Measurements from ENCODE around the gene TMEM178B.

- TF ChIP-seq POLR2A (IDR thresholded peaks at IDR 0.05; ENCODE audit: low read length) = no peak
- no peak for TF ChIP-seq GATA1 (IDR thresholded peaks at IDR 0.05; ENCODE audit: low read depth, low read length)
These were observed 315.4 kb downstream of the TMEM178B start for GRCh38 chr7:141389140-141389796.
